Measurements from ENCODE around the gene PHKG2. TPM values are rescaled to one million over a fixed set of nuclear protein-coding genes. Genes with fewer than 3 reads are reported as not detected.
"Not testable (repeated sequence)": the region's sequence is repeated elsewhere in the genome, so short reads cannot be mapped to it uniquely, and the experiment has no call there.

PHKG2 gene
- total RNA-seq, 2 donors from 2014 or later = 17.6 to 24.7 TPM

- TF ChIP-seq POLR2A (IDR thresholded peaks at IDR 0.05) (no peak), CTCF (IDR thresholded peaks at IDR 0.05) (no peak)
- Histone ChIP-seq H3K4me1 (peaks cover 27% of the 10 kb centered on the region), H3K27ac (no peak overlapping the region), H3K36me3 (replicated peaks in 1 of 2; ENCODE audit: insufficient read depth in 1 of 2, low read depth in 2 of 2) (peaks cover 21 to 44% of the 10 kb centered on the region in 2 donors), H3K4me3 (no peak overlapping the region), H3K27me3 (no peaks in the 10 kb centered on the region), H3K9me3 (no peaks in the 10 kb centered on the region)
- intact Hi-C loops (cut with DNase I) = no loop called here
- ATAC-seq (no peak), DNase-seq (no peak)
- 79 to 87% methylated on average over 5 of the region's 5 CpGs for WGBS, 2 donors
Measured at GRCh38 chr16:30700971-30701370, 47.3 kb upstream of the PHKG2 start.

- H3K27me3 ChIP-seq; intact Hi-C loops (cut with DNase I); H3K9me3 ChIP-seq; H3K4me3 ChIP-seq; DNase-seq; H3K27ac ChIP-seq; ATAC-seq: not testable (repeated sequence)
- Histone ChIP-seq H3K36me3 (replicated peaks in 1 of 2; ENCODE audit: insufficient read depth in 1 of 2, low read depth in 2 of 2) (peaks cover 31 to 62% of the 10 kb centered on the region in 2 donors), H3K4me1 (peaks cover 19% of the 10 kb centered on the region)
- WGBS, 2 donors = 89 to 93% methylated on average over 12 of the region's 12 CpGs
Measured at GRCh38 chr16:30703071-30703470, 45.2 kb upstream of the PHKG2 start.

- TF ChIP-seq CTCF (IDR thresholded peaks at IDR 0.05) = no peak
- TF ChIP-seq POLR2A (IDR thresholded peaks at IDR 0.05) = no peak
- peaks cover 31 to 69% of the 10 kb centered on the region in 2 donors for H3K36me3 ChIP-seq (replicated peaks in 1 of 2; ENCODE audit: insufficient read depth in 1 of 2, low read depth in 2 of 2)
- no peak for ATAC-seq
- no peaks in the 10 kb centered on the region for H3K27me3 ChIP-seq
- H3K4me3 ChIP-seq = no peak overlapping the region
- WGBS, 2 donors = 95 to 96% methylated on average over 10 of the region's 10 CpGs
- peaks cover 19% of the 10 kb centered on the region for H3K4me1 ChIP-seq
- no peak overlapping the region for H3K27ac ChIP-seq
- no peak for DNase-seq
- no peaks in the 10 kb centered on the region for H3K9me3 ChIP-seq
- intact Hi-C loops (cut with DNase I) = no loop called here
Measured at GRCh38 chr16:30703971-30704370, 44.3 kb upstream of the PHKG2 start.

- intact Hi-C loops (cut with DNase I) = no loop called here
- DNase-seq = no peak
Measured at GRCh38 chr16:30706046-30706445, 42.2 kb upstream of the PHKG2 start.

GRCh38 chr16:30710971-30711370, 37.3 kb upstream of the PHKG2 start:
- no peak overlapping the region for H3K4me3 ChIP-seq
- TF ChIP-seq CTCF (IDR thresholded peaks at IDR 0.05) (no peak), POLR2A (IDR thresholded peaks at IDR 0.05) (no peak)
- 95 to 98% methylated on average over 4 of the region's 4 CpGs for WGBS, 2 donors
- peaks cover 48 to 72% of the 10 kb centered on the region in 2 donors for H3K36me3 ChIP-seq (replicated peaks in 1 of 2; ENCODE audit: insufficient read depth in 1 of 2, low read depth in 2 of 2)
- DNase-seq (no peak), ATAC-seq (no peak)
- intact Hi-C loops (cut with DNase I) = no loop called here
- no peak overlapping the region for H3K27ac ChIP-seq
- no peaks in the 10 kb centered on the region for H3K9me3 ChIP-seq
- no peaks in the 10 kb centered on the region for H3K4me1 ChIP-seq
- H3K27me3 ChIP-seq = no peaks in the 10 kb centered on the region

More at GRCh38 chr16:30706046-30706445, 42.2 kb upstream of the PHKG2 start:
- peaks cover 35 to 81% of the 10 kb centered on the region in 2 donors for H3K36me3 ChIP-seq (replicated peaks in 1 of 2; ENCODE audit: insufficient read depth in 1 of 2, low read depth in 2 of 2)
- TF ChIP-seq CTCF (IDR thresholded peaks at IDR 0.05) (no peak), POLR2A (IDR thresholded peaks at IDR 0.05) (no peak)
- no peaks in the 10 kb centered on the region for H3K27me3 ChIP-seq
- no peaks in the 10 kb centered on the region for H3K9me3 ChIP-seq
- peaks cover under 1% of the 10 kb centered on the region for H3K4me1 ChIP-seq
- WGBS, 2 donors = 83 to 89% methylated on average over 6 of the region's 6 CpGs
- ATAC-seq = no peak
- no peak overlapping the region for H3K4me3 ChIP-seq
- H3K27ac ChIP-seq = no peak overlapping the region

All from body of pancreas (tissue), 4 donors.